Measurements from ENCODE around the gene CARNS1. TPM values are rescaled to one million over a fixed set of nuclear protein-coding genes. Genes with fewer than 3 reads are reported as not detected.

Gene CARNS1
- total RNA-seq, 6 donors from 2014 or later = 0.49 to 4.2 (median 0.89) TPM

- Histone ChIP-seq H3K27ac (peak overlapping the region in 3 of 4 donors; percentile 17 to 74 (median 52)), H3K4me1 (peaks cover 7 to 42% (median 14%) of the 10 kb centered on the region in 4 donors), H3K36me3 (peaks cover 4 to 90% (median 80%) of the 10 kb centered on the region in 4 donors), H3K27me3 (no peaks in the 10 kb centered on the region), H3K9me3 (no peaks in the 10 kb centered on the region), H3K4me3 (peak overlapping the region in 3 of 4 donors; percentile 33 to 42 (median 40))
- DNase-seq = no peak
- TF ChIP-seq POLR2A (IDR thresholded peaks at IDR 0.05) (no peak), POLR2AphosphoS5 (IDR thresholded peaks at IDR 0.05) (no peak), CTCF (IDR thresholded peaks at IDR 0.05) (no peak)
- 44 to 60% methylated on average over 6 of the region's 6 CpGs for WGBS, 2 donors
- ATAC-seq (ENCODE audit: low FRiP score in 2 of 2) = no peak
Measured at GRCh38 chr11:67436459-67437081, 21.1 kb downstream of the CARNS1 start.

- Histone ChIP-seq H3K27me3 (no peaks in the 10 kb centered on the region), H3K27ac (peak within 1 kb of the TSS; percentile 42 to 74 (median 50)), H3K36me3 (peaks cover 4 to 89% (median 78%) of the 10 kb centered on the region in 4 donors), H3K4me3 (peak within 1 kb of the TSS in 3 of 4 donors; percentile 33 to 42 (median 40)), H3K4me1 (peaks cover 8 to 48% (median 19%) of the 10 kb centered on the region in 4 donors), H3K9me3 (no peaks in the 10 kb centered on the region)
- DNase-seq (peak in 1 of 2 donors; percentile 84), ATAC-seq (ENCODE audit: low FRiP score in 2 of 2) (peak in 1 of 2 donors; percentile 3)
- 60 to 76% methylated on average over 7 to 13 of the region's 26 CpGs for WGBS, 2 donors
- TF ChIP-seq EP300 (IDR thresholded peaks at IDR 0.05) (no peak), POLR2AphosphoS5 (IDR thresholded peaks at IDR 0.05) (no peak), CTCF (IDR thresholded peaks at IDR 0.05) (no peak), POLR2A (IDR thresholded peaks at IDR 0.05) (peak in 1 of 4 donors; percentile 58)
Measured at GRCh38 chr11:67437082-67437808, 21.8 kb downstream of the CARNS1 start, which contains the start of gene PTPRCAP. TSS of gene PTPRCAP (minus strand) at chr11:67437682. CDS start at chr11:67437619, 63 bp downstream.

- H3K27me3 ChIP-seq = no peaks in the 10 kb centered on the region
- 79% methylated on average over 3 of the region's 3 CpGs; no CpG with 5 or more reads in 1 of the 2 donors for WGBS, 2 donors
- no peaks in the 10 kb centered on the region for H3K9me3 ChIP-seq
- H3K36me3 ChIP-seq = peaks cover 4 to 84% (median 72%) of the 10 kb centered on the region in 4 donors
- TF ChIP-seq POLR2A (IDR thresholded peaks at IDR 0.05) (no peak), CTCF (IDR thresholded peaks at IDR 0.05) (no peak), EP300 (IDR thresholded peaks at IDR 0.05) (no peak), POLR2AphosphoS5 (IDR thresholded peaks at IDR 0.05) (no peak)
- peak overlapping the region in 3 of 4 donors; percentile 33 to 42 (median 40) for H3K4me3 ChIP-seq
- H3K4me1 ChIP-seq = peaks cover 13 to 53% (median 24%) of the 10 kb centered on the region in 4 donors
- H3K27ac ChIP-seq = peak overlapping the region in 3 of 4 donors; percentile 48 to 74 (median 52)
- ATAC-seq (ENCODE audit: low FRiP score in 2 of 2) (no peak), DNase-seq (no peak)
Measured at GRCh38 chr11:67437809-67438157, 22.3 kb downstream of the CARNS1 start.

- Histone ChIP-seq H3K27ac (peak overlapping the region in 3 of 4 donors; percentile 32 to 74 (median 52)), H3K4me1 (peaks cover 13 to 54% (median 25%) of the 10 kb centered on the region in 4 donors), H3K9me3 (no peaks in the 10 kb centered on the region), H3K27me3 (no peaks in the 10 kb centered on the region), H3K36me3 (peaks cover 4 to 79% (median 67%) of the 10 kb centered on the region in 4 donors), H3K4me3 (peak overlapping the region in 3 of 4 donors; percentile 33 to 42 (median 40))
- DNase-seq = peak in 1 of 2 donors; percentile 90
- WGBS, 2 donors = 88 to 91% methylated on average over 25 to 29 of the region's 41 CpGs
- TF ChIP-seq POLR2A (IDR thresholded peaks at IDR 0.05) = peak in 1 of 4 donors; percentile 45
- TF ChIP-seq POLR2AphosphoS5 (IDR thresholded peaks at IDR 0.05) = no peak
- no peak for ATAC-seq (ENCODE audit: low FRiP score in 2 of 2)
Measured at GRCh38 chr11:67438158-67438902, 22.9 kb downstream of the CARNS1 start.

Measured in upper lobe of left lung (tissue), 6 donors.